NCI-H1694 (cell line): Measurements from ENCODE around the gene UBE3B.
"Not testable (repeated sequence)": the region's sequence is repeated elsewhere in the genome, so short reads cannot be mapped to it uniquely, and the experiment has no call there.

ENCODE experiments used
- DNase-seq: peaks from one replicate; lab custom pipeline; 2025; lab: John Stamatoyannopoulos, UW

UBE3B gene, protein sequence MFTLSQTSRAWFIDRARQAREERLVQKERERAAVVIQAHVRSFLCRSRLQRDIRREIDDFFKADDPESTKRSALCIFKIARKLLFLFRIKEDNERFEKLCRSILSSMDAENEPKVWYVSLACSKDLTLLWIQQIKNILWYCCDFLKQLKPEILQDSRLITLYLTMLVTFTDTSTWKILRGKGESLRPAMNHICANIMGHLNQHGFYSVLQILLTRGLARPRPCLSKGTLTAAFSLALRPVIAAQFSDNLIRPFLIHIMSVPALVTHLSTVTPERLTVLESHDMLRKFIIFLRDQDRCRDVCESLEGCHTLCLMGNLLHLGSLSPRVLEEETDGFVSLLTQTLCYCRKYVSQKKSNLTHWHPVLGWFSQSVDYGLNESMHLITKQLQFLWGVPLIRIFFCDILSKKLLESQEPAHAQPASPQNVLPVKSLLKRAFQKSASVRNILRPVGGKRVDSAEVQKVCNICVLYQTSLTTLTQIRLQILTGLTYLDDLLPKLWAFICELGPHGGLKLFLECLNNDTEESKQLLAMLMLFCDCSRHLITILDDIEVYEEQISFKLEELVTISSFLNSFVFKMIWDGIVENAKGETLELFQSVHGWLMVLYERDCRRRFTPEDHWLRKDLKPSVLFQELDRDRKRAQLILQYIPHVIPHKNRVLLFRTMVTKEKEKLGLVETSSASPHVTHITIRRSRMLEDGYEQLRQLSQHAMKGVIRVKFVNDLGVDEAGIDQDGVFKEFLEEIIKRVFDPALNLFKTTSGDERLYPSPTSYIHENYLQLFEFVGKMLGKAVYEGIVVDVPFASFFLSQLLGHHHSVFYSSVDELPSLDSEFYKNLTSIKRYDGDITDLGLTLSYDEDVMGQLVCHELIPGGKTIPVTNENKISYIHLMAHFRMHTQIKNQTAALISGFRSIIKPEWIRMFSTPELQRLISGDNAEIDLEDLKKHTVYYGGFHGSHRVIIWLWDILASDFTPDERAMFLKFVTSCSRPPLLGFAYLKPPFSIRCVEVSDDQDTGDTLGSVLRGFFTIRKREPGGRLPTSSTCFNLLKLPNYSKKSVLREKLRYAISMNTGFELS

GRCh38 chr12:109477185-109477962 lies at the start of gene UBE3B, which contains the start of gene KCTD10:
Gene UBE3B, plus strand, starts transcription at chr12:109477634. Its CDS starts 5,918 bp downstream, at chr12:109483552.
Gene KCTD10, minus strand, starts transcription at chr12:109477300. Its CDS starts 38 bp downstream, at chr12:109477262.
- DNase-seq = peak; percentile 58

GRCh38 chr12:109428037-109428629 lies 49.3 kb upstream of the UBE3B start:
- DNase-seq = peak; percentile 80

GRCh38 chr12:109428804-109429203 lies 48.6 kb upstream of the UBE3B start:
- not testable (repeated sequence) for DNase-seq

DNA sequence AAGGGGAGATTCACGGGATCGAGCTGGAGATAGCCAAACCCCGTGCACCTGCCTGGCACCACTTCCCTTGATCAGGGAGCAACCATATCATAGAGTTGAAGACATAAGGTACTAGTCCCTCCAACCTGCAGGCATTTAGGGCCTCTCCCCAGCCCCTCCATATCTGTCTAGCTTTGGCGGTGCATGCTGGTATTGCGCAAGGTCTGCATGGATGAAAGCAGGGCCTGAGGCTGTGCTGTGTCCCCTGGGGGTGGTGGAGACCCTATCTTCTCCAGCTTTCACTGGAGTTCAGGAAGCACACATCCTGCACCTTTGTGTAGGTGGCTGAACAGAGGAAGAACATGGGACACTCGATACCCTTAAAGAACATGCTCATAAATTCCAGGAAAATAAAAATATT lies 47.2 kb upstream of the UBE3B start:
- DNase-seq = no peak

- no peak for DNase-seq
Observed at GRCh38 chr12:109432431-109432830, 45.0 kb upstream of the UBE3B start.

DNA sequence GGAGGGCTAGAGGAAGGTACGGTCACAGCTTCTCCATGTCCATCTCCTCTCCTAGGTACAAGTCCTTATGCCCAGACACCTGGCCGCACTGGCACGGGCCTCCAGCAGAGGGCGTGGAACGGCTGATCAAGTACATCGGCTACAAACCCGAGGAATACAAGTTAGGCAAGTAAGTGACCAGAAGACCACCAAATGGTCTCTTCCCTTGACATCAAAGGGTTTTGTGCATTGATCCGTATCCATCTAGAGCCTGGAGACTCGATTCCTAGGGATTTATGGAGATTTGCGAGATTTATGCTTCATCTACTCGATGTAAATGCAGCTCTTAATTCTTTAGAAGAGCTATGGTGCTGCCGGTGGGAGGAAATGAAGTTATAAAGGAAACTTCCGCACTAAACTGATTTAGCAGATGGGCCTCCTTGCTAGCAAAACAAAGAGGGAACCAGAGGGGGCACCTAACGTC lies 44.6 kb upstream of the UBE3B start:
- peak; percentile 57 for DNase-seq

DNA sequence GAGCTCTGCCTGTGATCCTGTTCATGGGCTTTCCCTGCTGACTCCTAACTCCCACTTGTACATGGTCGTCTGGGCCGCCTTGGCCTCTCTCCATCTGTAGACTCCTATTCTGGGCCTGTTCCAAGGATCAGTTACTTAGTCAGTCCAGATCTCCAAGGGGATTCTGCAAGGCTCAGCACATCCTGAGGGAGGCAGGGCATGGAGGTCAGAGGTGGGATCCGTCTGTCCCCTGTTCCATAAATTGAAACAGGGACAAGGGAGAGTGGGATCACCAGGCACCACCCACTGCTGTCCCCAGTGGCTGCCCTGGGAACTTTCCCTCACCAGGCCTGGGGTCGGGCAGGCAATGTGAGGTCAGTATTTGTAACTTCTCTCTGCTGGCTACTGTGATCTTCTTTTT lies 43.8 kb upstream of the UBE3B start:
- no peak for DNase-seq

- no peak for DNase-seq
Observed at GRCh38 chr12:109434582-109434981, 42.9 kb upstream of the UBE3B start.

DNA sequence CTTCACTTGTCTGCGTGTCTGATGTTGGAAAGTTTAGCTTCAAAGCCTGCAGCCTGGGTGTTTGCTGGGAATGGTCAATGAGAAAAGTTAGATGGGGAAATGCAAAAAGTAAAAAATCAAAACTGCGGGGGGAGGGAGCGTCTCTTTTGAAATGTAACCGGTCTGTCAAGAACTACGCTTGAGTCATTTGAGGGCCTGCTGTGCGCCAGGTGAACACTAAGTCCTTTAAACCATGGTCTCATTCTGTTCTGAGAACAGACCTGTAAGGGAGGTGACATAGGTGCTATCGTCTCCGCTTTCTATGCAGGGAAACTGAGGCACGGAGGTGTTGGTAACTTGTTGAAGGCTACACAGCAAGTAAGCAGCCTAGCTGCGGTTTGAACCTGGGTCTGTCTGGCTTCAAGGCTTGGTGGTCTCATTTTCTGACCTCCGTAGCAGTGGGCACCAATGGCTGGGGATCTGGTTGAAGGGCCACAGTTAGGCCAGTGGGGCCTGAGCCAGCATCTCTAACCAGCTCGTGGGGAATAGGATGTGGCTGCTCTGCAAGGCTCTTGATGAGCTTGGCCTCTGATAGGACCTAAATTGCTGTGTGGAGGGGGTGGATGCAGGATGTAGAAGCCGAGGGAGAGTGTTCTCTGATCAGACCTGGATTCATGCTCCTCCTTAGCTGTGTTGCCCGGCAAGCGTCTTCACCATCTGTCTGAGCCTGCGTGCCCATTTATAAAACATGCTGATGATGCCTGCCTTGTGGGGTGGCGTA lies 41.8 kb upstream of the UBE3B start:
- DNase-seq = no peak

DNA sequence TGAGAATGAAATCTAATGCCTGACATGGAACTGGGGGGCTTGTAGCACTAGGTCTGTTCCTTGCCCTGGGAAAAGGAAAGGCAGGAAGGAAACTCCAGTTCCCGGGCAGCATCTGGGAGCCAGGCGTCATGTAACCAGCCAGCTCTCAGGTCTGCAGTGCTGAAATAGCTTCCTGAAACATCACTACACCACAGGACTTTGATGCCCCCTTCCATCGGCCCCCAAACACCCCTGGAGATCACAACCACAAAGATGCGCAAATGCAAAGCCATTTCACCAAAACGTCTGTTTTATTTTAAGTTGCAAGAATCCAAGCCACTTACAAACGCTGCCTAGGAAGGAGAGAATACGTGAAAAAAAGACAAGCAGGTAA lies 41.3 kb upstream of the UBE3B start:
- DNase-seq = no peak

- no peak for DNase-seq
Observed at GRCh38 chr12:109439181-109439580, 38.3 kb upstream of the UBE3B start.

DNA sequence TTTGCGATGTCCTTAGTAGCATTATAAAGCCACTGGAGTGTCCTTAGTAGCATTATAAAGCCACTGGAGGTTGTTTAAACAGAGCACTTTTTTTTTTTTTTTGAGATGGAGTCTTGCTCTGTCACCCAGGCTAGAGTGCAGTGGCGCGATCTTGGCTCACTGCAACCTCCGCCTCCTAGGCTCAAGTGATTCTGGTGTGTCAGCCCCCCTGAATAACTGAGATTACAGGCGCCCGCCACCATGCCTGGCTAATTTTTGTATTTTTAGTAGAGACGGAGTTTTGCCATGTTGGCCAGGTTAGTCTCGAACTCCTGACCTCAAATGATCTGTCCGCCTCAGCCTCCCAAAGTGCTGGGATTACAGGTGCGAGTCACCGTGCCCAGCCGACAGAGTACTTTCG lies 37.5 kb upstream of the UBE3B start:
- not testable (repeated sequence) for DNase-seq

- no peak for DNase-seq
Observed at GRCh38 chr12:109440851-109441490, 36.5 kb upstream of the UBE3B start.

DNA sequence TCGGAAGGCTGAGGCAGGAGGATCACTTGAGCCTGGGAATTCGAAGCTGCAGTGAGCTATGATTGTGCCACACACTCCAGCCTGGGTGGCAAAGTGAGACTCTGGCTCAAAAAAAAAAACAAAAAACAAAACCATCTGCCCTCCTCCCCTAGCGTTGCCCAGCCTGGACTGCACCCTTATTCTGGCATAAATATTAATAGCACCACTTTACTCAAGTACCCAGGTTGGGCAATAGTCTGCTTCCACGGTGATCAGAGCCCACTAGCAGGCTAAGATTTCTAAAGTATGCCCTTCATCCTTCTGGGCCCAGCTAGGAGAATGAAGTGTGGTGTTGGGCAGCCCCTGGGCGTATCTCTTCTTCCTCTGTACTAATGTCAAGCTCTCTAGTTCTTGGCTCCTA lies 33.6 kb upstream of the UBE3B start:
- DNase-seq = no peak

DNA sequence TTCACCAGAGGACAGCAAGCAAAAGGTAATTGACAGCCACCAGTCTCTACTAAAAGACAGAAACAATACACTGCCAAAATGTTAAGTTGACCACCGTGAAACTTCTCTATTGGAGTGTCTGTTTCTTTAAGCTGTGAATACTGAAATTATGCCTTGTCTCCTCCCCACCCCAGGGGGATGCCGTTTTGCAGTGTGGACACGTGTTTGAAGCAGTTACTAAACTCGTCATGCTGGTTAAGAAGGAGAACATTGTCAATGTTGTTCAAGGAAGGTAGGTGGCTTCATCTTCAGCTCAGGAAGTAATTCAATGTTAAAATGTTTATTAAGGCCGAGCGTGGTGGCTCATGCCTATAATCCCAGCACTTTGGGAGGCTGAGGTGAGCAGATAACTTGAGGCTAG lies 33.2 kb upstream of the UBE3B start:
- no peak for DNase-seq

- DNase-seq = no peak
Observed at GRCh38 chr12:109445191-109445609, 32.2 kb upstream of the UBE3B start.

- no peak for DNase-seq
Observed at GRCh38 chr12:109446869-109447268, 30.6 kb upstream of the UBE3B start.

DNA sequence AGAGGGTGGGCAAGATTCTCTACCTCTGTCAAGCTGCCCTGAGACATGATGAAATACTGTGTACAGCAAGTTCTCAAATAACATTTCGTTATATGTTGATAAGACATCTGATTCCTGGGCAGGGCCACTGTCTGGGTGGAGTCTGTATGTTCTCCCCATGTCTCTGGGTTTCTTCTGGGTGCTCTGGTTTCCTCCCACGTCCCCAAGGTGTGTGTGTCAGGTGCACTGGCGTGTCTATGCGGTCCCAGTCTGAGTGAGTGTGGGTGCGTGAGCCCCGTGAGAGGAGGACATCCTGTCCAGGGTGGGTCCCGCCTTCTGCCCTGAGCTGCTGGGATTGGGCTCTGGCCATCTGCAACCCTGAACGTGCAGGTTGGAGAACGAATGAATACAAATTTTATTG lies 30.0 kb upstream of the UBE3B start:
- DNase-seq = no peak

GRCh38 chr12:109448272-109448671 lies 29.2 kb upstream of the UBE3B start:
- no peak for DNase-seq
